ENCODE results near the gene DHRS7B.

Gene DHRS7B

DNA sequence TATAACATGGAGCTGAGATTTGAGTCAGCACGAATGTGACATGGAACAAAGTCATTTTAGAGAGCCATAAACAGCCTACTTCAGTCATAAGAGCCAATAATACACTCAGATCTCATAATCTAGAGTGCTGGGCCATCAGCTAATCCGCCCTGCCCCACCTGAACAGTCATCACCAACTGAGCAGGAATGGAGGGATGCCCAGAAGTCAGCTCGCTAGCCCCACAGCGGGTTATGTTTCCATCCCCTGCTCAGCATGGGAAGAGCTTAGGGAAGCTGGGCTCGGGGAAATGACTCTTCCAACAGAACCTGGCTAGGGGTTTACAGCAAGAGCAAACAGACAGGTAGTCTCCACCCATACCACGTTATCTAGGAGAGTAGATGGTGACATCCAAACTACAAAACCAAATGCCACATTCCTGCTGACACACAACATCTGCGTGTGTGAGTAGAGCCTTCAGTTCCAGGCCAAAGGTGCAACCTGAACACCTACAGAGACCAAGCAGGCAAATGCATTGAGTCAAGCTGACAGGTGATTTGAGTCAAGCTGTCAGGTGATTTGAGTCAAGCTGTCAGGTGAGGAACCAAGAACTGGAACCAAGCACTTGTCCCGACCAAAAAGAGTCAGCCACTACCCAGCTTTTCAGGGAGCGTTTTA, 85.2 kb downstream of the DHRS7B start:
- no peak overlapping the region for H3K27ac ChIP-seq
- TF ChIP-seq, protein P1, sequence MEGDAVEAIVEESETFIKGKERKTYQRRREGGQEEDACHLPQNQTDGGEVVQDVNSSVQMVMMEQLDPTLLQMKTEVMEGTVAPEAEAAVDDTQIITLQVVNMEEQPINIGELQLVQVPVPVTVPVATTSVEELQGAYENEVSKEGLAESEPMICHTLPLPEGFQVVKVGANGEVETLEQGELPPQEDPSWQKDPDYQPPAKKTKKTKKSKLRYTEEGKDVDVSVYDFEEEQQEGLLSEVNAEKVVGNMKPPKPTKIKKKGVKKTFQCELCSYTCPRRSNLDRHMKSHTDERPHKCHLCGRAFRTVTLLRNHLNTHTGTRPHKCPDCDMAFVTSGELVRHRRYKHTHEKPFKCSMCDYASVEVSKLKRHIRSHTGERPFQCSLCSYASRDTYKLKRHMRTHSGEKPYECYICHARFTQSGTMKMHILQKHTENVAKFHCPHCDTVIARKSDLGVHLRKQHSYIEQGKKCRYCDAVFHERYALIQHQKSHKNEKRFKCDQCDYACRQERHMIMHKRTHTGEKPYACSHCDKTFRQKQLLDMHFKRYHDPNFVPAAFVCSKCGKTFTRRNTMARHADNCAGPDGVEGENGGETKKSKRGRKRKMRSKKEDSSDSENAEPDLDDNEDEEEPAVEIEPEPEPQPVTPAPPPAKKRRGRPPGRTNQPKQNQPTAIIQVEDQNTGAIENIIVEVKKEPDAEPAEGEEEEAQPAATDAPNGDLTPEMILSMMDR (IDR thresholded peaks at IDR 0.05) = no peak
- TF ChIP-seq ZFX (IDR thresholded peaks at IDR 0.05; ENCODE audit: borderline replicate concordance) = no peak

DNA sequence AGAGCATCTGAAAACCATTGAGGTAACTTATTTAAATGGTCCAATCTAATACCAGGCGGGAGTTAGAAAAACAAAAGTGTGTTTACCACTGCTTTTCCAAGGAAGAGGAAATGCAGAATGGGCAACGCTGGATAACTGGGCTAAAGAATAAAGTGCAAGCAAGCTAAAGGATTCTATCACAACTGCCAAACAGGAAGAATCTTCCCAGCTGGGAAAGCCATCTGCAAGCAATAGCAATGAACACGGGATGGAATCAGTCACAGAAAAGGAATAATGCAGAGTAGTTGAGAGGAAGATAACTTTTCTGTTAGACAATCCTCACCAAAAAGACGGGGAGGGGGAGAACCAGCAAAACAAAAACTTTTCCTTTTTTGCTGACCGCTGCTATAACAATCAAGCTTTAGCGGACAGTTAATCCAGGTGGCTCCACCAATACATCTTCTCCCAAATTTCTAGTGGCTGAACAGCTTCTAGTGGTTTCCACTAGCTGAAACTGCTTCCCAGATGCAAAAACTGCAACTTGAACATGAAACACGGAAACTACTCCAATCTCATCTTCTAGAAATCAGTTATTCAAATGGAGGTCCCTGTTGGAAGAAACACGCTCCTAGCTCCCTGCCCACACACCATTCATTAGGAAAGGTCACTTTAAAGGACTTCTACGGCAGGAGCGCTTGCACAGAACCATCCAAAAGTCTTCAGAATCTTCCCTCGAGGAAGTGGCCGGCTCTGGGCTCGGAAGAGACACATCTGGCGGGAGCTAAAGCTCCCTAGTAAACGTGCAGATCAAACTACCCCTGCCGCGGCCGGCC, 86.3 kb downstream of the DHRS7B start:
- peak overlapping the region; percentile 90 for H3K27ac ChIP-seq
- no peak for TF ChIP-seq ZFX (IDR thresholded peaks at IDR 0.05; ENCODE audit: borderline replicate concordance)
- TF ChIP-seq, protein P1 (IDR thresholded peaks at IDR 0.05) = no peak

DNA sequence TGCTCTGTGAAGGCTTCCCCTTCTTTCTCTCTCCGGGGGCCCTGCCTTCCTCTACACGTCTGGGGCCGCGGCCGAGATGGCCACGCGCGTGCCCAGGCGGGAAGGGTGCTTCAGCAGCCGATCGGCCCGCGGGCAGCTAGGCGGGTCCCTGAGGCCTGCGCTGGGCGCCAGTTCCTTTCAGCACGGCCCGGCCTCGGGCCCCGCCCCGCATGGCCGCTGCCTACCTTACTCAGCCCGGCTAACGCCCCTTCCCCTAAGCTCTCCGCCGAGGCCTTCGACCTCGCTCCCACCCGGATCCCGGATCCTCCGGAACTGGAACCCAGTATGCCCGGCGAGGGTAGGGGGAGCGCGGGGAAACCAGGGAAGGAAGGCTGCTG, 86.9 kb downstream of the DHRS7B start:
- peak overlapping the region; percentile 90 for H3K27ac ChIP-seq
- TF ChIP-seq, protein P1 (IDR thresholded peaks at IDR 0.05) = no peak
- no peak for TF ChIP-seq ZFX (IDR thresholded peaks at IDR 0.05; ENCODE audit: borderline replicate concordance)

DNA sequence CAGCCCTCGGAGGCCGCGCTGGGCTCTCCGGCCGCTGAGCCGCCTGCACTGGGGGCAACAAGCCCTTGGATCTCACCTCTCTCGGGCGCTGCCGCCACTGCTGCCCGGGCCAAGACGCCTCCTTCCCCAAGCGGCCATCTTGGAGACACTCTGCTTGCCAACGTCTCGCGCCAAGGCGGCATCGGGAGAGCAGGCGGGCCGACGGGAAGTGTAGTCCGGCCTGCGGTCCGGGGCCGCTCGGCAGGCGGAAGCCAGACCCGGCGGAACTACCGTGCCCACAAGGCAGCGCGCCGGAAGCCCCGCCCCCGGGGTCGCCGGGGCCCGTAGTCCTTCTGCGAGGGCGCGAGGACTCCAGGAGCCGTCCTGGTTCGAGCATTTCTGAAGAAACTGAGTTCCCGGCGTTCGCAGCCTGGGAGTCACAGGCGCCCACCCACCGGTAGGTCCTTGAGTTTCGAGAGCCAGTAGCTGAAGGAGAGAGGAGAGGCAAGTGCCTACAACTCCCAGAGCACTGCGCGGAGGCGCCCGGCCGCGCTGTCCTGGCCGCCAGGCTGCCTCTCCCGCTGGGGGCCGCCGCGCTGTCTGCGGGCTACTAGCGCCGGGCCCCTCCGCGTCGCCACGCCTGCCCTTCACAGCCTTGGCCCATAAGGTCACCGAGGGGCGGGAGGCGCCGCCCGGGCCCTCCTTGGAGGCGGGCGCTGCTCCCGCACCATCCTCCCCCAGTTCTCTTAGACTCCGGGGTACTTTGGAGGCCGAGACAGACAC, 87.4 kb downstream of the DHRS7B start, which contains the start of gene TMEM11:
Gene TMEM11 (minus strand): TSS at position 147 of the 762 bp plus-strand sequence. CDS start 9 bp downstream, at position 138.
- peak within 1 kb of the TSS; percentile 90 for H3K27ac ChIP-seq
- no peak for TF ChIP-seq ZFX (IDR thresholded peaks at IDR 0.05; ENCODE audit: borderline replicate concordance)
- TF ChIP-seq, protein P1 (IDR thresholded peaks at IDR 0.05) = peak; percentile 22; the same call in 1 of the 2 replicates

DNA sequence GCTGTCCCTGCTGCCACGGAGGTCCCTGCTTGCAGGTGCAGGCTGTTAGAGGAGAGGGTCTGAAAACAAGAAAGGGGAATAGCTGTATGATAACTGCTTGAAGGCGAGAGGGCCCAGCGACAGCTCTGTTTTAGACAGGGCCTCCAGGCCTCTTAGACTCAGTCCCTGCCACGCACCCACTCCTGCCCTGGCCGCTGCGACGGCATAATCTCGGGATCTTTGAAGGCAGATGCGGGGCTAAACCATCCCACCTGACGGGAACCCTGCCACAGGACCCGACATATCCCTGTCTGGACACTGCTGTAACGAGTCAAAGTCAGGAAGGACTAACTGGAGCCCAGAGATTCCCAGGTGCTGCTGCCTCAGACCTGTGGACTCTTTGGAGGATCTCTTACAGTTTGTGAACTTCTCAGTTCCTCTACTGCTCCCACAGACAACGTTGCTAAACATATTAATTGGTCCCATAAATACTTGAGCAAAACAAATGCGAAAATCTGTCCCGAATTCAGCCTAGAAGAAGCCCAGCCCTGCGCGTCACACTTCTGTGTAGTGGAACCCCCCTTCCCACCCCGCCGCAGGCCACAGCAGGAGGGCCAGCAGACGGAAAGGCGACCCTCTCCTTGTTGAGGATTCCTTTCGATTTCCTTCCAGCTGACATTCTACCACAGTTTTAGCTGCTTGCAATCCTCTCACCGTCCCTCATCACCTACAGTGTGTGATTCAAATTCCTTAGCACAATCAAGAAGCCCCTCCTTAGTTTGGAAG, 88.2 kb downstream of the DHRS7B start:
- peak overlapping the region; percentile 90 for H3K27ac ChIP-seq
- TF ChIP-seq, protein P1 (IDR thresholded peaks at IDR 0.05) = no peak
- TF ChIP-seq ZFX (IDR thresholded peaks at IDR 0.05; ENCODE audit: borderline replicate concordance) = no peak

DNA sequence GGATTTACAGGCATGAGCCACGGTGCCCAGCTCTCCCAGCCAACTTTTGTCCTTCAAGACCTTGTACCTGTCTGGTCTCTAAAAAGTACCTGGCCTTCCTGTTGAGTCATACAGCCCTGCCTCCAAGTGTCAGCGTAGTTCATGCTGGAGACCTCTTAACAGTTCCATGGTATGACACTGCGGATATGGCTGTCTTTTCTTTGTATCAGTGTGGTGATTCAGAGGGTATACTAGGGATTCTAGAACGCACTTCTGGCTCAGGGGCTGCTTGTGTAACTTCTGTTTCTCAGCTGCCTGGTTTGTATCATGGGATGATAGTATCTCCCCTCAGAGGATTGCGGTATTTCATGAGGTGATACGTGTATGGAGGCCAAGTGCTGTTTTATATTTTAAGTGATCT, 89.2 kb downstream of the DHRS7B start:
- no peak overlapping the region for H3K27ac ChIP-seq
- TF ChIP-seq, protein P1 (IDR thresholded peaks at IDR 0.05) = no peak
- TF ChIP-seq ZFX (IDR thresholded peaks at IDR 0.05; ENCODE audit: borderline replicate concordance) = no peak

Data from 22Rv1 (cell line).